ENCODE measurements around the gene AUTS2.

AUTS2 gene

GRCh38 chr7:69959789-69960499, 361.7 kb downstream of the AUTS2 start:
- DNase-seq = no peak

GRCh38 chr7:69961436-69961835, 363.2 kb downstream of the AUTS2 start:
- DNase-seq = no peak

GRCh38 chr7:69962186-69963065, 364.2 kb downstream of the AUTS2 start:
- DNase-seq = no peak

- no peak for DNase-seq
Observed at GRCh38 chr7:69963393-69963792, 365.1 kb downstream of the AUTS2 start.

GRCh38 chr7:69966766-69967591, 368.7 kb downstream of the AUTS2 start:
- DNase-seq = no peak

GRCh38 chr7:69967689-69968450, 369.6 kb downstream of the AUTS2 start:
- DNase-seq = no peak

- no peak for DNase-seq
Observed at GRCh38 chr7:69968969-69969556, 370.8 kb downstream of the AUTS2 start.

- DNase-seq = no peak
Observed at GRCh38 chr7:69981646-69982045, 383.4 kb downstream of the AUTS2 start.

GRCh38 chr7:69982197-69982596, 383.9 kb downstream of the AUTS2 start:
- no peak for DNase-seq

GRCh38 chr7:69989551-69989950, 391.3 kb downstream of the AUTS2 start:
- DNase-seq = no peak

- DNase-seq = no peak
Observed at GRCh38 chr7:69992938-69993337, 394.7 kb downstream of the AUTS2 start.

GRCh38 chr7:69994218-69994617, 395.9 kb downstream of the AUTS2 start:
- no peak for DNase-seq

GRCh38 chr7:69994886-69995542, 396.7 kb downstream of the AUTS2 start:
- no peak for DNase-seq

GRCh38 chr7:69996121-69996520, 397.8 kb downstream of the AUTS2 start:
- DNase-seq = no peak

GRCh38 chr7:70000737-70001348, 402.6 kb downstream of the AUTS2 start:
- DNase-seq = no peak

- DNase-seq = no peak
Observed at GRCh38 chr7:70005480-70005879, 407.2 kb downstream of the AUTS2 start.

- no peak for DNase-seq
Observed at GRCh38 chr7:70005891-70006260, 407.6 kb downstream of the AUTS2 start.

GRCh38 chr7:70006261-70006920, 408.1 kb downstream of the AUTS2 start:
- no peak for DNase-seq

- DNase-seq = no peak
Observed at GRCh38 chr7:70008466-70008865, 410.2 kb downstream of the AUTS2 start.

GRCh38 chr7:70014472-70015177, 416.4 kb downstream of the AUTS2 start:
- no peak for DNase-seq

Data from activated CD4-positive, alpha-beta T cell treated with anti-CD3 and anti-CD28 coated beads, Interleukin-2, amount 50 U/mL, for 48 hours (primary cell).